ENCODE data around the gene MSMP.

The MSMP gene

GRCh38 chr9:35717132-35717870 is 36.8 kb downstream of the MSMP start:
- no peak for DNase-seq

- DNase-seq, result no peak
These were observed 37.8 kb downstream of the MSMP start for GRCh38 chr9:35716230-35716629.

- no peak for DNase-seq
These were observed 39.4 kb downstream of the MSMP start for GRCh38 chr9:35714579-35715252.

GRCh38 chr9:35714123-35714522 is 40.0 kb downstream of the MSMP start:
- no peak for DNase-seq

- DNase-seq, result no peak
These were observed 40.5 kb downstream of the MSMP start for GRCh38 chr9:35713578-35713977.

GRCh38 chr9:35712762-35713400 is 41.2 kb downstream of the MSMP start:
- DNase-seq, result no peak

GRCh38 chr9:35711501-35712428 is 42.3 kb downstream of the MSMP start:
- DNase-seq, result no peak

GRCh38 chr9:35710818-35711500 is 43.1 kb downstream of the MSMP start:
- DNase-seq, result no peak

GRCh38 chr9:35708146-35708545 is 45.9 kb downstream of the MSMP start:
- DNase-seq, result no peak

GRCh38 chr9:35706951-35707350 is 47.1 kb downstream of the MSMP start:
- DNase-seq, result no peak

- DNase-seq, result no peak
These were observed 48.1 kb downstream of the MSMP start for GRCh38 chr9:35705836-35706430.

- DNase-seq, result no peak
These were observed 48.7 kb downstream of the MSMP start for GRCh38 chr9:35705372-35705771.

- DNase-seq, result no peak
These were observed 50.0 kb downstream of the MSMP start for GRCh38 chr9:35703906-35704672.
